Heart left ventricle (tissue), 16 donors: Measurements from ENCODE around the gene OTOF. TPM values are rescaled to one million over a fixed set of nuclear protein-coding genes. Genes with fewer than 3 reads are reported as not detected.

Experiments
- ATAC-seq, 4 donors: fragments of 200-7000 bp; cut with Tn5 transposase; one replicate each; pipeline ENCODE4 v1.9.1; 2020 to 2022; ENCODE audit warnings: moderate library complexity in 4 of 4, mild to moderate bottlenecking in 3 of 4, moderate number of reproducible peaks in 1 of 4
- DNase-seq, 5 donors: peaks; one replicate each; pipeline ENCODE4 v3.0.0-alpha.2; 2020
- H3K27ac ChIP-seq, 12 donors: fragments of 200-600 bp; sonication (generic) in 4 of 12; one replicate each; pipeline versions ENCODE4 v1.5.0 to v1.8.0; 2016 to 2022; ENCODE audit warnings: mild to moderate bottlenecking in 2 of 12
- H3K27me3 ChIP-seq, 9 donors: fragments of 200-600 bp; sonication (generic) in 2 of 9; one replicate each; pipeline versions ENCODE4 v1.5.1 to v1.8.0; 2016 to 2022; ENCODE audit warnings: mild to moderate bottlenecking in 3 of 9
- H3K36me3 ChIP-seq, 9 donors: fragments of 200-600 bp; sonication (generic) in 2 of 9; one replicate each; pipeline versions ENCODE4 v1.5.0 to v1.8.0; 2018 to 2022; ENCODE audit warnings: mild to moderate bottlenecking in 2 of 9
- H3K4me1 ChIP-seq, 12 donors: fragments of 200-600 bp; sonication (generic) in 4 of 12; one replicate each; pipeline versions ENCODE4 v1.5.0 to v1.8.0; 2016 to 2022; ENCODE audit warnings: mild to moderate bottlenecking in 3 of 12
- H3K4me3 ChIP-seq, 12 donors: fragments of 200-600 bp; sonication (generic) in 4 of 12; one replicate each; pipeline versions ENCODE4 v1.5.0 to v1.8.0; 2017 to 2022; ENCODE audit warnings: mild to moderate bottlenecking in 9 of 12, moderate library complexity in 4 of 12
- H3K9me3 ChIP-seq, 12 donors: fragments of 200-600 bp; sonication (generic) in 4 of 12; one replicate each; pipeline versions ENCODE4 v1.5.0 to v1.8.0; 2016 to 2022; ENCODE audit warnings: mild to moderate bottlenecking in 1 of 12
- POLR2A ChIP-seq, 2 donors: fragments of 450-650 bp; IDR thresholded peaks; one replicate each; pipeline ENCODE4 v1.6.1; 2017; ENCODE audit warnings: antibody characterized with exemption in 2 of 2, mild to moderate bottlenecking in 2 of 2, moderate library complexity in 2 of 2
- WGBS, 4 donors: extraction: QIAGEN DNeasy Blood & Tissue Kit in 2 of 4; methylation state at CpG; one replicate each; pipeline versions ENCODE4 v1.1.5 to v1.1.7; 2013 to 2018; 5-methylcytosine and 5-hydroxymethylcytosine counted together
- intact Hi-C, 10 donors: fragments of 100-400 bp; cut with DNase I; formaldehyde crosslinking; loops; one replicate each; pipeline versions ENCODE4 v1.11.1 to v1.14.2; 2022
- polyA plus RNA-seq, 2 donors: library from polyadenylated mRNA; stranded (reverse); fragments of 200-250 nt; gene quantifications; one replicate each; pipeline ENCODE4 v1.2.3, GENCODE V29; 2013
- total RNA-seq, 9 donors: library from RNA; depleted of rRNA in 2 of 9; stranded (reverse); fragments of >200 nt in 2 of 9; fragmentation: NEBNext Ultra II Directional in 3 of 9; extraction: Animal tissue kit (Norgen Biotek cat#: 25700) in 3 of 9; gene quantifications; one replicate each; pipeline versions ENCODE4 v1.1.0 to v1.2.4, GENCODE V29; 2016 to 2023
- TF ChIP-seq, protein P1 (sequence below), 12 donors: fragments of 200-600 bp; sonication (generic) in 4 of 12; IDR thresholded peaks; one replicate each; pipeline versions ENCODE4 v1.5.0 to v1.8.0; 2018 to 2022; ENCODE audit warnings: antibody characterized with exemption in 12 of 12, mild to moderate bottlenecking in 5 of 12
- donor health status: ischemic (EF 13 %, LVEDD 7.1; RV severe dilation, severe dysfunction).
- donor health status: healthy with polysubstance abuse.
- donor health status: DM: no; HTN: yes; CAD: no.
- donor health status: DM: no; HTN: no; CAD: no.
- donor health status: ischemic (EF 25% LVEDD 6.9; RV normal size, moderate dysfunction).
- donor health status: ischemic (EF 25% LVEDD 5.7; RV mildly dilated, moderate dysfunction).
- donor health status: healthy.
- donor health status: DM: yes; HTN: yes; CAD: no.
- donor health status: ischemic (EF 35%, LVEDD 5.7; RV mildly dilated, moderate dysfunction).
- donor health status: nonischemic (EF 11% LVEDD 7.7; RV severe dilation, severe dysfunction).
- donor health status: DM: yes; HTN: yes; CAD: no.
- donor health status: PGD.
- donor health status: ischemic (EF 29% LVEDD 5.4; RV normal size, mild dysfunction).
- donor health status: nonischemic (EF 23%, LVEDD 6.1; RV moderate dilation, normal function).

OTOF gene
- total and polyA plus RNA-seq, 11 donors, result 0.03 to 0.14 (median 0.04) TPM; not detected in 8

DNA sequence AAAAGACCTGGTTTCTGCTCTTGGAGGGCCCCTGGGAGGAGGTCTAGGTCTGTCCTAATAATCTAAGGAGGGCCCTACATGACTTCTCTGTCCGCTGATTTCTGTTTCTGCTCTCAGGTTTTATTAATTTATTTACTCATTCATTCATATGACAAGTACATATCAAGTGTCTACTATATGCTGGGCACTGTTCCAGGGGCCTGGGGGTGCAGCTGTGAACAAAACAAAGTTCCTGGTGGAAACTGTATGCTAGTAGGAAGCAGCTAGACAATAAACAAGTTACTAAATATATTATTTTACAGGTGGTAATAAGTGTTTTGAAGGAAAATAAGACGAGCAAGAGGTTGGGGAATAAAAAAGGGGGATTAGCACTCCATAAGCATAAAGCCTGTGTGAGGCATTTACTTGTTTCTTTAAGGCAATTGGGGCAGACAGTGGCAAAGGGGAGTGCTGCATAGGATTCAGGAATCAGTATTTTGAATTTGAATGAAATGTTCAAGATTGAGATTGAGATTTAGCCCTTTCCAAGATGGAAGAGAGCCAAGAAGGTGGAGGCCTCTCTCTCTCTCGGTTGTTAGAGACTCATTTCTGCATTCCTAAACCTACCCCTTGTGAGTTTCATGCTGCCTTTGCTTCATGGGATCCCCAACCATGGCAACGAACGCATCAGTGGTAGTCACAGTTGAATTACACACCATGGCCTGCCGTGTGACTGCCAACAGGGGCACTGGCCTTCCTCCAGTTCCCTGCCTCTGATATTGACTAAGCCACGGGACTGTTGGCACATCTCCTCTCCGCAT lies 47.9 kb downstream of the OTOF start:
- Histone ChIP-seq H3K27me3 (no peaks in the 10 kb centered on the region), H3K36me3 (no peaks in the 10 kb centered on the region), H3K27ac (no peak overlapping the region), H3K4me1 (peaks cover 0 to 10% (median 0%) of the 10 kb centered on the region in 12 donors), H3K4me3 (no peak overlapping the region), H3K9me3 (no peaks in the 10 kb centered on the region)
- ATAC-seq, result peak; percentile 78 to 95 (median 90)
- DNase-seq, result peak in 4 of 5 donors; percentile 48 to 71 (median 58)
- 52 to 56% (median 52%) methylated on average over 8 of the region's 8 CpGs for WGBS, 4 donors
- intact Hi-C loops, result no loop called here
- TF ChIP-seq, protein P1, sequence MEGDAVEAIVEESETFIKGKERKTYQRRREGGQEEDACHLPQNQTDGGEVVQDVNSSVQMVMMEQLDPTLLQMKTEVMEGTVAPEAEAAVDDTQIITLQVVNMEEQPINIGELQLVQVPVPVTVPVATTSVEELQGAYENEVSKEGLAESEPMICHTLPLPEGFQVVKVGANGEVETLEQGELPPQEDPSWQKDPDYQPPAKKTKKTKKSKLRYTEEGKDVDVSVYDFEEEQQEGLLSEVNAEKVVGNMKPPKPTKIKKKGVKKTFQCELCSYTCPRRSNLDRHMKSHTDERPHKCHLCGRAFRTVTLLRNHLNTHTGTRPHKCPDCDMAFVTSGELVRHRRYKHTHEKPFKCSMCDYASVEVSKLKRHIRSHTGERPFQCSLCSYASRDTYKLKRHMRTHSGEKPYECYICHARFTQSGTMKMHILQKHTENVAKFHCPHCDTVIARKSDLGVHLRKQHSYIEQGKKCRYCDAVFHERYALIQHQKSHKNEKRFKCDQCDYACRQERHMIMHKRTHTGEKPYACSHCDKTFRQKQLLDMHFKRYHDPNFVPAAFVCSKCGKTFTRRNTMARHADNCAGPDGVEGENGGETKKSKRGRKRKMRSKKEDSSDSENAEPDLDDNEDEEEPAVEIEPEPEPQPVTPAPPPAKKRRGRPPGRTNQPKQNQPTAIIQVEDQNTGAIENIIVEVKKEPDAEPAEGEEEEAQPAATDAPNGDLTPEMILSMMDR (IDR thresholded peaks at IDR 0.05), result no peak
- TF ChIP-seq POLR2A (IDR thresholded peaks at IDR 0.05), result no peak

DNA sequence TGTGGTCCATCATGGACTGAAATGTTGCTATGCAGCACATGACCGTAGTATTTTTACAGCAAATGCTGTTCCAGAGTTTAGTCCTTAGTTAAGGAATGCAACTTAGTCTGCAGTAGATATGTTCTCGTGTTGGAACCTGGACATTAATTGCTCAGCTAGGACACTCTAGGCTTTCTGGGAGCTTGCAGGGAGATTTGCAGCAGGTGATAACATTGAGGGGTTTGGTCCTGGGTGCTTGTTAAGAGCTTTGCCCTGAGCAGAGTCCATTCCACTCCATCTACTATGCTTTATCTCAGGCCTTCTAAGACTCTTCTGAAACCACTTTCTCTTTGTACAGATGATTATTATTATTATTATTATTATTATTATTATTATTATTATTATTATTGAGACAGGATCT lies 49.1 kb downstream of the OTOF start:
- peaks cover 0 to 10% (median 0%) of the 10 kb centered on the region in 12 donors for H3K4me1 ChIP-seq
- 87 to 100% (median 88%) methylated on average over 2 of the region's 2 CpGs for WGBS, 4 donors
- no peak overlapping the region for H3K4me3 ChIP-seq
- intact Hi-C loops, result no loop called here
- no peaks in the 10 kb centered on the region for H3K9me3 ChIP-seq
- DNase-seq, result no peak
- no peaks in the 10 kb centered on the region for H3K27me3 ChIP-seq
- no peaks in the 10 kb centered on the region for H3K36me3 ChIP-seq
- ATAC-seq, result no peak
- TF ChIP-seq, protein P1 (IDR thresholded peaks at IDR 0.05), result no peak
- no peak for TF ChIP-seq POLR2A (IDR thresholded peaks at IDR 0.05)
- H3K27ac ChIP-seq, result no peak overlapping the region

- no peak for ATAC-seq
Measured at GRCh38 chr2:26424221-26424620, 53.7 kb downstream of the OTOF start.

GRCh38 chr2:26423750-26424149 lies 54.2 kb downstream of the OTOF start:
- Histone ChIP-seq H3K4me3 (no peak overlapping the region), H3K9me3 (no peaks in the 10 kb centered on the region), H3K27ac (no peak overlapping the region), H3K4me1 (no peaks in the 10 kb centered on the region), H3K27me3 (no peaks in the 10 kb centered on the region), H3K36me3 (no peaks in the 10 kb centered on the region)
- DNase-seq (no peak), ATAC-seq (no peak)
- intact Hi-C loops, result no loop called here
- WGBS, 4 donors, result 84 to 94% (median 87%) methylated on average over 9 of the region's 9 CpGs
- TF ChIP-seq POLR2A (IDR thresholded peaks at IDR 0.05), result no peak
- TF ChIP-seq, protein P1 (IDR thresholded peaks at IDR 0.05), result no peak

More at GRCh38 chr2:26424221-26424620, 53.7 kb downstream of the OTOF start:
- H3K9me3 ChIP-seq, result no peaks in the 10 kb centered on the region
- no peak overlapping the region for H3K27ac ChIP-seq
- no peaks in the 10 kb centered on the region for H3K4me1 ChIP-seq
- no peaks in the 10 kb centered on the region for H3K27me3 ChIP-seq
- DNase-seq, result no peak
- no peaks in the 10 kb centered on the region for H3K36me3 ChIP-seq
- TF ChIP-seq, protein P1 (IDR thresholded peaks at IDR 0.05), result no peak
- TF ChIP-seq POLR2A (IDR thresholded peaks at IDR 0.05), result no peak
- H3K4me3 ChIP-seq, result no peak overlapping the region
- intact Hi-C loops, result no loop called here
- 43 to 70% (median 56%) methylated on average over 3 of the region's 3 CpGs for WGBS, 4 donors
